ENCODE data around the gene SBNO2. TPM values are rescaled to one million over a fixed set of nuclear protein-coding genes. Genes with fewer than 3 reads are reported as not detected.

The SBNO2 gene
- total and polyA plus RNA-seq, 9 of the 15 experiments (the other 6 are each of a cell fraction or from before 2014, with no cell fraction given) = 0.01 to 46.2 (median 6.7) TPM

DNA sequence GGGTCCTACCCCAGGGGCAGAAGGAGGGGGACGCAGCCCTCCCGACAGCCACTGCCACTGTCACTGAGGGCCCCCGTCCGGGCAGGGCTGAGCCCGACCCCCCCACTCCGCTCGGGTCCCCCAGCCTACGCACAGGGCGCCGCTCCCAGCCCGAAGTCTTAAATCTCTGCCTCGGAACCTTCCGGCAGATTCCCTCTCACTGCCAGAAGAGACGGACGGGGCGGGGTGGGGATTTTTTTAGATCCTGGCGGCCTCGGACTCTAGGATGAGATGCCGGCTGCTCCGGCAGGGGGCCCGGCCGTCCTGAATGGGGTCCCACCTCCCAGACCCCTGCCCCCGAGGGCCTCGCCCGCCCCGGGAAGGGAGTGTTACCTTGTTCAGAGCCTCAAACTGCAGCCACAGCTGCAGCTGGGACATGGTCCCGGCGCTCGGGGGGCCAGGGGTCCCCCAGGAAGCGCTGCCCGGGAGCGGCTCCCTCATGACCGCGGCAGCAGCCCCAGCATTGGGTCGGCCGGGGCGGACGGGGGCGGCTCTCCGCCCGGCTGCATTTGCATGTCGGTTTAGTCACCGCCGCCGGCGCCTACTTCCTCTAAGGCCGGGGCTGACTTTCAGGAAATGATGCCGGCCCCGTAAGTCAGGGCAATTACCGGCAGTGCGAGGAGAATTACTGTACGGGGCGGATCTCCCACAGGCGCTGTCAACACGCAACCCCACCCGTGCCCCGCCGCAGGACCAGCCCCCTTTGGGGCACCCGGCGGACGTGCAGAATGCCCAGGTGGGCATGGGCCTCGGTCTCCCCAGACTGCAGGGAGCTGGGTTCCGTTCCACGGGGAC lies 42.1 kb downstream of the SBNO2 start (continued):
- TF ChIP-seq, protein P1, sequence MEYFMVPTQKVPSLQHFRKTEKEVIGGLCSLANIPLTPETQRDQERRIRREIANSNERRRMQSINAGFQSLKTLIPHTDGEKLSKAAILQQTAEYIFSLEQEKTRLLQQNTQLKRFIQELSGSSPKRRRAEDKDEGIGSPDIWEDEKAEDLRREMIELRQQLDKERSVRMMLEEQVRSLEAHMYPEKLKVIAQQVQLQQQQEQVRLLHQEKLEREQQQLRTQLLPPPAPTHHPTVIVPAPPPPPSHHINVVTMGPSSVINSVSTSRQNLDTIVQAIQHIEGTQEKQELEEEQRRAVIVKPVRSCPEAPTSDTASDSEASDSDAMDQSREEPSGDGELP (CRISPR knock-in tag; IDR thresholded peaks at IDR 0.05; ENCODE audit: borderline replicate concordance) = peak; percentile 41; the same call in 1 of the 2 replicates
- TF ChIP-seq, protein P2, sequence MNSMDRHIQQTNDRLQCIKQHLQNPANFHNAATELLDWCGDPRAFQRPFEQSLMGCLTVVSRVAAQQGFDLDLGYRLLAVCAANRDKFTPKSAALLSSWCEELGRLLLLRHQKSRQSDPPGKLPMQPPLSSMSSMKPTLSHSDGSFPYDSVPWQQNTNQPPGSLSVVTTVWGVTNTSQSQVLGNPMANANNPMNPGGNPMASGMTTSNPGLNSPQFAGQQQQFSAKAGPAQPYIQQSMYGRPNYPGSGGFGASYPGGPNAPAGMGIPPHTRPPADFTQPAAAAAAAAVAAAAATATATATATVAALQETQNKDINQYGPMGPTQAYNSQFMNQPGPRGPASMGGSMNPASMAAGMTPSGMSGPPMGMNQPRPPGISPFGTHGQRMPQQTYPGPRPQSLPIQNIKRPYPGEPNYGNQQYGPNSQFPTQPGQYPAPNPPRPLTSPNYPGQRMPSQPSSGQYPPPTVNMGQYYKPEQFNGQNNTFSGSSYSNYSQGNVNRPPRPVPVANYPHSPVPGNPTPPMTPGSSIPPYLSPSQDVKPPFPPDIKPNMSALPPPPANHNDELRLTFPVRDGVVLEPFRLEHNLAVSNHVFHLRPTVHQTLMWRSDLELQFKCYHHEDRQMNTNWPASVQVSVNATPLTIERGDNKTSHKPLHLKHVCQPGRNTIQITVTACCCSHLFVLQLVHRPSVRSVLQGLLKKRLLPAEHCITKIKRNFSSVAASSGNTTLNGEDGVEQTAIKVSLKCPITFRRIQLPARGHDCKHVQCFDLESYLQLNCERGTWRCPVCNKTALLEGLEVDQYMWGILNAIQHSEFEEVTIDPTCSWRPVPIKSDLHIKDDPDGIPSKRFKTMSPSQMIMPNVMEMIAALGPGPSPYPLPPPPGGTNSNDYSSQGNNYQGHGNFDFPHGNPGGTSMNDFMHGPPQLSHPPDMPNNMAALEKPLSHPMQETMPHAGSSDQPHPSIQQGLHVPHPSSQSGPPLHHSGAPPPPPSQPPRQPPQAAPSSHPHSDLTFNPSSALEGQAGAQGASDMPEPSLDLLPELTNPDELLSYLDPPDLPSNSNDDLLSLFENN (IDR thresholded peaks at IDR 0.05; ENCODE audit: low read depth in 2 of 2, low read length in 2 of 2) = no peak
- TF ChIP-seq HDAC1 (IDR thresholded peaks at IDR 0.05) = peak in 1 of 2 experiments; percentile 30; a peak in 1 of 4 replicates
- TF ChIP-seq, protein P3, sequence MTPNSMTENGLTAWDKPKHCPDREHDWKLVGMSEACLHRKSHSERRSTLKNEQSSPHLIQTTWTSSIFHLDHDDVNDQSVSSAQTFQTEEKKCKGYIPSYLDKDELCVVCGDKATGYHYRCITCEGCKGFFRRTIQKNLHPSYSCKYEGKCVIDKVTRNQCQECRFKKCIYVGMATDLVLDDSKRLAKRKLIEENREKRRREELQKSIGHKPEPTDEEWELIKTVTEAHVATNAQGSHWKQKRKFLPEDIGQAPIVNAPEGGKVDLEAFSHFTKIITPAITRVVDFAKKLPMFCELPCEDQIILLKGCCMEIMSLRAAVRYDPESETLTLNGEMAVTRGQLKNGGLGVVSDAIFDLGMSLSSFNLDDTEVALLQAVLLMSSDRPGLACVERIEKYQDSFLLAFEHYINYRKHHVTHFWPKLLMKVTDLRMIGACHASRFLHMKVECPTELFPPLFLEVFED (CRISPR knock-in tag; conservative IDR thresholded peaks at IDR 0.05) = no peak
- TF ChIP-seq PHF8 (IDR thresholded peaks at IDR 0.05; ENCODE audit: borderline replicate concordance, low read length) = peak; percentile 26; the same call in 1 of the 2 replicates
- TF ChIP-seq ZSCAN29 (IDR thresholded peaks at IDR 0.05) = no peak
- TF ChIP-seq, protein P4, sequence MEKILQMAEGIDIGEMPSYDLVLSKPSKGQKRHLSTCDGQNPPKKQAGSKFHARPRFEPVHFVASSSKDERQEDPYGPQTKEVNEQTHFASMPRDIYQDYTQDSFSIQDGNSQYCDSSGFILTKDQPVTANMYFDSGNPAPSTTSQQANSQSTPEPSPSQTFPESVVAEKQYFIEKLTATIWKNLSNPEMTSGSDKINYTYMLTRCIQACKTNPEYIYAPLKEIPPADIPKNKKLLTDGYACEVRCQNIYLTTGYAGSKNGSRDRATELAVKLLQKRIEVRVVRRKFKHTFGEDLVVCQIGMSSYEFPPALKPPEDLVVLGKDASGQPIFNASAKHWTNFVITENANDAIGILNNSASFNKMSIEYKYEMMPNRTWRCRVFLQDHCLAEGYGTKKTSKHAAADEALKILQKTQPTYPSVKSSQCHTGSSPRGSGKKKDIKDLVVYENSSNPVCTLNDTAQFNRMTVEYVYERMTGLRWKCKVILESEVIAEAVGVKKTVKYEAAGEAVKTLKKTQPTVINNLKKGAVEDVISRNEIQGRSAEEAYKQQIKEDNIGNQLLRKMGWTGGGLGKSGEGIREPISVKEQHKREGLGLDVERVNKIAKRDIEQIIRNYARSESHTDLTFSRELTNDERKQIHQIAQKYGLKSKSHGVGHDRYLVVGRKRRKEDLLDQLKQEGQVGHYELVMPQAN (IDR thresholded peaks at IDR 0.05; ENCODE audit: borderline replicate concordance) = no peak
- peak; percentile 46; the same call in 1 of the 2 replicates for TF ChIP-seq ATF7 (IDR thresholded peaks at IDR 0.05)
- TF ChIP-seq, protein P5, sequence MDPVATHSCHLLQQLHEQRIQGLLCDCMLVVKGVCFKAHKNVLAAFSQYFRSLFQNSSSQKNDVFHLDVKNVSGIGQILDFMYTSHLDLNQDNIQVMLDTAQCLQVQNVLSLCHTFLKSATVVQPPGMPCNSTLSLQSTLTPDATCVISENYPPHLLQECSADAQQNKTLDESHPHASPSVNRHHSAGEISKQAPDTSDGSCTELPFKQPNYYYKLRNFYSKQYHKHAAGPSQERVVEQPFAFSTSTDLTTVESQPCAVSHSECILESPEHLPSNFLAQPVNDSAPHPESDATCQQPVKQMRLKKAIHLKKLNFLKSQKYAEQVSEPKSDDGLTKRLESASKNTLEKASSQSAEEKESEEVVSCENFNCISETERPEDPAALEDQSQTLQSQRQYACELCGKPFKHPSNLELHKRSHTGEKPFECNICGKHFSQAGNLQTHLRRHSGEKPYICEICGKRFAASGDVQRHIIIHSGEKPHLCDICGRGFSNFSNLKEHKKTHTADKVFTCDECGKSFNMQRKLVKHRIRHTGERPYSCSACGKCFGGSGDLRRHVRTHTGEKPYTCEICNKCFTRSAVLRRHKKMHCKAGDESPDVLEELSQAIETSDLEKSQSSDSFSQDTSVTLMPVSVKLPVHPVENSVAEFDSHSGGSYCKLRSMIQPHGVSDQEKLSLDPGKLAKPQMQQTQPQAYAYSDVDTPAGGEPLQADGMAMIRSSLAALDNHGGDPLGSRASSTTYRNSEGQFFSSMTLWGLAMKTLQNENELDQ (CRISPR knock-in tag; IDR thresholded peaks at IDR 0.05; ENCODE audit: borderline replicate concordance) = no peak
- peak in 2 of 3 experiments; percentile 48 to 74 for TF ChIP-seq YY1 (IDR thresholded peaks at IDR 0.05; ENCODE audit: borderline replicate concordance in 1 of 3, control insufficient read depth in 1 of 3, extremely low read depth in 1 of 3, insufficient read depth in 3 of 3, insufficient read length in 1 of 3, insufficient replicate concordance in 2 of 3, low read depth in 1 of 3, low read length in 2 of 3)
- no peak for TF ChIP-seq BMI1 (IDR thresholded peaks at IDR 0.05; ENCODE audit: low read length)
- TF ChIP-seq HNRNPUL1 (IDR thresholded peaks at IDR 0.05; ENCODE audit: low read length) = no peak
- no peak for TF ChIP-seq ESRRA (IDR thresholded peaks at IDR 0.05; ENCODE audit: borderline replicate concordance, low read depth)
- TF ChIP-seq ZNF3 (CRISPR knock-in tag; IDR thresholded peaks at IDR 0.05) = no peak
- no peak for TF ChIP-seq XRCC4 (IDR thresholded peaks at IDR 0.05; ENCODE audit: extremely low read depth, insufficient read depth, insufficient read length)
